NCI-H1105 treated with DMSO at 0.1 percent for 48 hours (cell line): Measurements from ENCODE around the gene GPR34.
"Not testable (repeated sequence)": the region's sequence is repeated elsewhere in the genome, so short reads cannot be mapped to it uniquely, and the experiment has no call there.

Experiments
- DNase-seq: peaks from one replicate; lab custom pipeline; 2025; lab: John Stamatoyannopoulos, UW

Gene GPR34, protein sequence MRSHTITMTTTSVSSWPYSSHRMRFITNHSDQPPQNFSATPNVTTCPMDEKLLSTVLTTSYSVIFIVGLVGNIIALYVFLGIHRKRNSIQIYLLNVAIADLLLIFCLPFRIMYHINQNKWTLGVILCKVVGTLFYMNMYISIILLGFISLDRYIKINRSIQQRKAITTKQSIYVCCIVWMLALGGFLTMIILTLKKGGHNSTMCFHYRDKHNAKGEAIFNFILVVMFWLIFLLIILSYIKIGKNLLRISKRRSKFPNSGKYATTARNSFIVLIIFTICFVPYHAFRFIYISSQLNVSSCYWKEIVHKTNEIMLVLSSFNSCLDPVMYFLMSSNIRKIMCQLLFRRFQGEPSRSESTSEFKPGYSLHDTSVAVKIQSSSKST

DNA sequence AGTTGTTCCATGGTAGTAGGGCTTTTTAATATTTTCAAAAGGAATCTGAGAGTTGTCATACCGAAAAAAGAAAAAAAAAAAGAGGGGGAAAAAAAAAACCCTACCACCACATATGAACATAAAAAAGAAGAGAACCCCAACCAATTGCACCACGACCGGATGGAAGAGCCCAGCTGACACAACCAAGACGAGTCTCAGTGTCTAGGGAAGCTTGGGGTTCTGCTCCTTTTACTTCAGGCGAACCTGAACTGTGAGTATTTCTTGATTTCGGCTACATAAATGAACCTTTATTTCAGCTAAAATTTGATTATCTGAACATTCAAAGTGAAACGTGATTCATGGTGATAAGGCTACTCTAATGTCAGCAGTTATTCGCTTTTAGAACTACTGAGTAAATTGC, at the start of gene GPR34:
GPR34 (plus strand) TSS at position 139 of the 400 bp plus-strand sequence. CDS start 6,661 bp downstream, outside the sequence.
- no peak for DNase-seq

DNA sequence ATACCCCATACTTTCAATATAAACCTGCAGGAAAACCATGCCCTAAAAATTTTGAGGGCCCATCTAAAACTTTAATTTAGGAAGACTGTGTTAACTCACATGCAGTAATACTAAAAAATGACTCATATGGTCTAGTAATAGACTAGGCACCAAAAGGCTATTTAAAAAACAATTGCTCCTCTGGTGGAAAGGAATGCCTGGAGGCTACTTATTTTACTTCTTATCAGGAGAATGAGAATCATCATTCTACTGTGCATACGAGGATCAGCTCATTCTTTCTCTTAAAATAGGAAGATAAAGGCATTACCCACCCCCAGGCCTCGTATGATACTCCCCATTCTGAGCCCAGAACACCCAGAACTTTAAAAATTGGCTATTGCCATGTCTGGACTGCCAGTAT, 42.6 kb upstream of the GPR34 start:
- not testable (repeated sequence) for DNase-seq

DNA sequence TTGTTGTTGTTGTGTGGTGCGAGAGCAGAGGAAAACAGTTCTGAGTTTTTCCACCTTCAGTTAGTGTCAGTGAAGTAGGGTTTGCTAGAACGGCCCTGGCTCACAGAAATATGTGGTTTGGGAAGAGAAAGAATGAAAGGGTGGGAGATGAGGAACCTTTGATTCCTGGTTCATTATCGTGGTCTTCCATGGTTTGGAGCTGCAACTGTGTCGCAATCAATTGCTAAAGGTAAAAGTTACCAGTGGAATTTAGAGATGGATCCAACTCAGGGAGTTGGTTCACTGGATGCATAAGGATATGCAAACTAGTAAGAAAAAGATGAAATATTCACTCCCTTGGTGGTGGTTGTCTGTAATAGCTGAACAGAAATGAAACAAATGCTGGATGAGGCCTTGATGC, 35.6 kb upstream of the GPR34 start:
- no peak for DNase-seq

DNA sequence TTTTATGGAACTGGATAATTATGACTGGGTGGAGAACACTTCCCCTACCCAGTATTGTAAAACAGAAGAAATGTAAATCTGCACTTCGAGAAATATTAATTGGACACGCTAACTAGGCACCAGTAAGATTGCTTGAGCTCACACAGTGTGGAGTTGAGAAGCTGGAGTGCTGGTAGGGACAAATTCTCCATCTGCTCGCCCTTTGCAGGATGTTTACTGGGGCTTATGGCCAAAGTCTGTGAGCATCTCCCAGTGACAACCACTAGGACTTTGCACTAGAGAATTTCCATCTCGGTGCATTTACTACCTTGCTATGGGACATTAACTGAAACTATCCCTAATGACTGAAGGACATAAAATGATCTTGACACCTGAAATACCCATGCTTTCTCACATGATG, 33.7 kb upstream of the GPR34 start:
- no peak for DNase-seq

DNA sequence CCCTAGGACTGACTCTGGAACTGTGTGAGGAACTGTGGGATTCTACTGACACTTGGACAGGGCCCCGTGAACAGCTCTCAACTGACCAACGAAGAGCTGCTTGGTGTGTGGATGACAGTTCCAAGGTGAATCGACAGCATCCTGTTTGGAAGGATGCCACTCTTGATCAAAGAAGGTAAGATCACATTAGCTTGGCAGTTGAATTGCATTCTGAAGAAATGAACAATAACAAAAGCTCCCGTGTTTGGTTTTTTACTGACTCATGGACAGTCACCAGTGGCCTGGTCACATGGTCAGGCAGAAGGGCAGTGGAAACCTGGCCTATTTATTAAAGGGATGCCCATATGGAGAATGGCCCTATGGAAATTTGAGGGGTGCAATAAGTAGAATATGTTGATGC, 33.1 kb upstream of the GPR34 start:
- DNase-seq = no peak

DNA sequence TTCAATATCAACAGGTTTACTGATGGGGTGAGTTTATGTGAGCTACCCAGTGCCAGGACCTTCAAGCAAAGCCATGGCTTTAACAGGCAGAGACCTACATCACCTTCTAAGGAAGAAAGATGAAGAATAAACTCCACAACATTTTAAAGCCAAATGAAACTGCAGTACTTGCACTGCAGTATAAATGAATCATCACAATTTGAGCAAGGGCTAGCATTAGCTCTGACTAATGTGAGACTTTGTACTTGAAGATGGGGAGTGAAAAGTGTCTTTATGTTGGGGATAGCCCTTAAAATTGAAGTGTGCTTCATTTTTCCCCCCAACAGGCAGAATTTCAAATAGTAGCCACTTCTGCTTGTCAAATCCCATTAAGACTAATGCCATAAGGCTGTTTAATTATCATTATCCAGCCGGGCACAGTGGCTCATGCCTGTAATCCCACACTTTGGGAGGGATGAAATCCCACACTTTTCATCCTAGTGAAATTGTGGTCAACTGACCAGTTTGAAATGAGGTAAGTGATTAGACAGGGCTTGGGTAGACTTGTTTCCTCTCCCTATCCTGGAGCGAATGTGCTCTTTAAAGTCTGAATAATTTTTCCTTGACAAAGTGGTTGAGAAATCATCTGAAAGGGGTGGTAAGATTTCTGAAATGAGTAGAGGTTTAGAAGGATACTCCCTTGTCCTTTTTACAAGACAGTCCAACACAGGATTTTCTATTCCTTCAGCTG, 27.2 kb upstream of the GPR34 start:
- DNase-seq = no peak

DNA sequence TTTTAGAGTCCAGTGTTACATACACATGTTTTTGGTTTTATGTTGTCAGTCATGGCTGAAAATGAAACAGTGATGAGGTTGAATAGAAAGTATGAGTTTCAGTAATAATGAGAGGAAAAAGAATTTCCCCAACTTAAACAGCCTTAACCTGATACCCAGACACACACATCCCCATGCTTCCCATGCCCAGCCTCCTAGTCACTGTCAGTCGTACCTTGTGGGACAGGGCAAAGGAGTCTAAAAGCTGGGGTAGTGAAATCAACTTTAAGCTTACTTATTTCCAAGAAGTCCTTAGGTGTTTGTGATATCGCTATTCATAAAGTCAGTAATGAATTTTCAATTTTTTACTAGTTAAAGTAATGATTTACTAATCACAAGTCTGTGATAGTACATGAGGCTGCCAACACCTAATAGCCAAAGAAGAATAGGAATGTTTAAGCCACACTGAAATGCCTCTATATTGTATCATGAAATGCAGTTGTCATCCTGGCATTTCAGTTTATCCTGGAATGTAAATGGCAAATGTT, 24.3 kb upstream of the GPR34 start:
- DNase-seq = no peak

DNA sequence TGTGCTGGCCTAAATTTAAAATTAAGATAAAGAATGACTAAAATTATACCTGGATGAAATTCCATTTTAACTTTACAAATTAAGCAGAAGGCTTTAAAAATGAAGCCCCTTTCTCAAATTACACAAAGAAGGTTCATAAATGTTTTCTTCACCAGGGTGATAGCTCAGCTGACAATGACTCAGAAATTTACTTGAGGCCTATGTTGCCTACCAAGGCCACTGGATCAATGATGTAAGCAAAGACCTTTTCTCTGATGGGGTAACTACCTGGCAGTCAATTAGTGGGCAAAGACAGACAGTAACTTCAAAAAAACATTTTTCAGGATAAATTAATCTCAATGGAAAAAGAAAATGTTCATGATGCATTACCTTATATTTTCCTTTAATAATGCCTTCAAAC, 23.9 kb upstream of the GPR34 start:
- no peak for DNase-seq

DNA sequence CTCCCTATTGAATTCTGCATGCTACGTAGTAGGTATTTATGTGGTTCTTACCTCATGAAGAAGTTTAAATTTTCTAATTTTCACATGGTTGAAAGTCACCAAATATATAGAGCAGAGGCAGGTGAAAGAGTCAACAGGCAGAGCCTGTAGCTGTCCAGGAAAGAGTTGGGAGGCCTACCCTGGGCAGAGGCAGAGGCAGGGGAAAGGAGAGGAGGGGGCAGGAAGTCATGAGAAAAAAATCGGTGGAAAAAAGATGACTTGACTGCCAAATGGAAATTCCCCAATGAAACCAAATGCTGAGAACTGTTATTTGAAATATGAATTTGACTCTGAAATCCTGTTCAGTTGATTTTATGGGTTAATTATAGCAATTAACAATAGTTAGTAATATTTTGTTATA, 23.1 kb upstream of the GPR34 start:
- no peak for DNase-seq

DNA sequence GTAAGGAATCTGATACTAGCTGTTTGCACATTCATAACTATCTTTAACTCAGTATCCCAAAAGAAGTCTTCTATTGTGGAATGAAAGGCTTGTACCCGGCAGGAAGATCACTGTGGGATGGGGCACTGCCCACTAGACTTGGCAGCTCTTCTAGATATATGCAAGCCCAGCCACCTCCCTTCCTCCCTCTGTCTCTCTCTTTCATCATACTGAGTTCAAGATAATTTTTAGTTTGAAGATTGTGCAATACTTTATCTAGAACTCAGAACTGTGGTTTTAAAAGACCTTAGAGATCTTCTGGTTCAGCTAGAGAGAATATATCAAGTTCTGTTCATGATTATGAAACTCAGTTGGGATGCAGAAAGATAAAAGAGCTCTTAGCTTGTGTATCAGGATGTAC, 22.5 kb upstream of the GPR34 start:
- no peak for DNase-seq

DNA sequence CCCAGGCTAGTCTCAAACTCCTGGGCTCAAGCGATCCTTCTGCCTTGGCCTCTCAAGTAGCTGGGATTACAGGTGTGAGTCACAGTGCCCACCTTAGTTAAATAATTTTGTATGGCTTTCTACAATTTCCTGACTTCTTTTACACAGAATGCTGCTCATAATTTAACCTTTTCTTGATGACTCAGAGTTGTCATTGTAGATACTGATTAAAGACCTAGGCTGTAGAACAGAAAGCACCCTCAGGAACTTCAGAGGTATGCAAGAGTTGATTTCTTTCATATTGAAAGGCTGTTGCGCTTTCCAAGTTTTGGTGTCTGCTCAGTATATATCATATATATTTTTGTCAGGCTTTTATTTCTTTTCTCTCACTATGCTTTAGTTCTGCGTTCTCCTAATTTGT, 21.1 kb upstream of the GPR34 start:
- no peak for DNase-seq

DNA sequence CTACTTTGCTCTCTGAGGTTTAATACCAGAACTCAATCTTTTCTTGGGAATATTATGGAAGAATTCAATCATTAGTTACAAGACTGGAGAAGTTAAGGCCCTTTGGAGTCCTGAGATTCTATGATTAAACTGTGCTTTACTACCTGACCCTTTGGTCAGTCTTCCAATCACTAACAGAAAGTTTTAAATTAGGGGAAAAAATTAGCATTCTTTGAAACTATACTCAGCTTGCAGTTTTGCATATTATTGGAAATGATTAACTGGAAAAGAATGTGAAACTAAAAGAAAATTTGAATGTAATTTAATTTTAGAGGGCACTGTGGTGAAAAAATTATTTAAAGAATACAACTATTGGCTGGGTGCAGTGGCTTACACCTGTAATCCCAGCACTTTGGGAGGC, 18.7 kb upstream of the GPR34 start:
- no peak for DNase-seq

DNA sequence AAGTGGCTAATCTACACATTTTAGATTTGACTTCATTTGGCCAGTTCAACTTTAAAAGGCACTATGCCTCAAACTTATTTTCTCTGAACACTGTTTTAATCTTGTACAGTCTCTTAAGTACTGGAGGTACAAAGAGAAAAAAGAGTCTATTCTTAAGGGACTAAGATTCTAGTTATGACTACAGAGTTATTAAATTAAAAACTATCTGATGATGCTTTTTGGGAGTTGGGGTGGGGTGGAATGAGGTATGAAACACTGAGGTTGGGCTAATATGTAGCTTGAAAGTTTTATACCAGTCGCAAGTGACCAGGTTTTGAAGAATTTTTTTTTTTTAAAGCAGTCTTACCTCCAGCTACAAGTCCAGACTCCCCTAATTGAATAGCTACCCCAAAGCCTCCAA, 17.7 kb upstream of the GPR34 start:
- no peak for DNase-seq

DNA sequence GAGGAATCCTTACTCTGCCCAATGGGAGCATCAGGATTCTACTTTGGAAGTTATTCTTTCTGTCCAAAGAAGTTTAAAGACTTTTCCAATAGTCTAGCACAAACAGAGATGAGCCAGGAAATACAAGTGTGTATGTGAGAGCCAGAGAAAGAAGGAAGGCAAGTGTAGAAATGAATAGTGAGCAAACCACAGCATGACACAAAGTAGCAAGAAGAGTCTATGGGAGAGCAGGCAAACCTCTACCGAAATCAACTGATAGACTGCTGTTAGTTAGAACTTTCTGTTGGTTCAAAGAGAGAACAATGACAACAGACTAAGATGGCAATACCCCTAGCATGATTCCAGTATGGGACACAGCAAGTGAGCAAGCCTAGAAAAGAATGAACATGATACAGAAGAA, 16.1 kb upstream of the GPR34 start:
- DNase-seq = no peak

DNA sequence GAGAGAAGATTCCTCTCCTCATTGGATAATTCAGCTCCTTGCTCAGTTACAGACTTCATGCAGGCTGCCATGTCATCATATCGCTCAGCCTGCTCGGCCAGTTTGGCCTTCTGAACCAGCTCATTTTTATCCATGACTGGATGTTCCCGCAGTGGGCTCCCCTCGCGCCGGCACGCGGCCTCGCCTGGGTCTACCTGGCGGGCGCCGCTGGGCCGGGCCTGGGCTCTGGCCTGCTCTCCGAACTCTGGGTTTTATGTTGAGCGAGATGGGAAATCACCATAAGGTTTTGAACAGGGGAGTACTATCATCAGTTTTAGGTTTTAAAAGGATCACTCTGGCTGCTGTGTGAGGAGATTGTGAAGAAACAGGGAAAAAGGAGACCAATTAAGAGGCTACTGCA, 12.4 kb upstream of the GPR34 start:
- DNase-seq = not testable (repeated sequence)

DNA sequence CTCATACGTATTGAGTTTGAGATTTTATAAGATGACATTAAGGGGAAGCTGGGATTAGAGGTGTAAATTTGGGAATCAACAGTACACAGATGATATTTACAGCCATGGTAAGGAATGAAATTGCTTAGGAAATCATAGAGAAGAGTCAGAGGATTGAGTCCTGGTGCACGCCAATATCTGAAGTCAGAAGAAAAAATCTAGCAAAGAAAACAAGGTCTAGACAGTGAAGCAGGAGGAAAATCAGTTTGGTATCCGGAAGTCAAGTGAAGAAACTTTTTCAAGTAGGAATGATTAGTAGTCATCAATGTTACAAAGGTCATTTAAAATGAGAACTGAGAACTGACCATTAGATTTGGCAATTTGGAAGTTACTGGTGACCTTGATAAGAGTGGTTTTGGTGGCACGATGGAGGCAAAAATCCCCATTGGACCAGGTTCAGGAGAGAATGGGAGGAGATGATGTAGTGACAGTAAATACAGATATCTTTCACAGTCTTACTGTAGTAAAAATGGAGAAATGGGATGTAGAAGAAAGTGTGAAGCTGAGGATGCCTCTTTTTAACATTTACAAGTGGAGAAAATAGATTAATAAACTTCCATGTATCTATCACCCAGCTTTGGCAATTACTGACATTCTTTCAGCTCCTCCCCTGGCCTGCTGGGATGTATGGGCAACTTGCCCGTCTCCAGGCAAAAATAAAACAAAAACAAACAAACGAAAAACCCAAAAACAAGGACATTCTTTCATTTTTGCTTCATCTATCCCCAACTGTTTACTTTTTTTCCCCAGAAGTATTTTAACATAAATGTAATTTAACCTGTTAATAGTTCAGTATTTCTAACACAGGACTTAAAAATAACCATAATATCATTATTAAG, 11.4 kb upstream of the GPR34 start:
- DNase-seq = no peak

DNA sequence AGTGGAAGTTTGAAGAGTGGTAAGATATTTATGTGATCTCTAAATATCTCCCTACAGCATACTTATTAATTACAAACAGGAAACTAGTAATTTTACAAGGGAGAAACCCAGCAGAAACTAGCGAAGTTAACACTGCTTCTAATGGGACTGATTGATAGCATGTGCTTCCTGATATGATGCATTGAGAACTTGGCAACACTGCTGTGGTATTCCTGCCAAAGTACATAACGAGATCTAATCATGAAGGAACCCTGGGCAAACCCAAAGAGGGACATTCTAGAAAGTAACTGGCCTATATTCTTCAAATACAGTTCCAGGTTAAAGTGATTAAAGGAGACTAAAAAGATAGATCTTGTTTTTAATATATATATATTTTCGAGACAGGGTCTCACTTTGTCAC, 4.6 kb upstream of the GPR34 start:
- DNase-seq = no peak

DNA sequence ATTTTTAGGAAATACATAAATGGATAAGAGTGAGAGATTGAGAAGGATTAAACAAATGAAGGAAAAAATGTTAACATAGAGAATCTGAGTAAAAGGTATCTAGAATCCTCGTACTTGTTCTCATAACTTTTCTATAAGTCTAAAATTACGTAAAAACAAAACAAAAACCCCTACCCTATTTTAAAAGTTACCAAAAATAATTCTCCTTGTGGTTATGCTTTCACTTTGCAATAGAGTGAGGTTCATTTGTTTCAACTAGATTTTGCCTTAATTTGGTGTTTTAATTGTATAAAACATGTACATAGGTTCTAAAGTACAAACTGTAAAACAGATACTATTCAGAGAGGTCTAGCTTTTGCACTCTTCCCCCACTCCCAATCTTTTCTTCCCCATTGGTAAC, 3.8 kb upstream of the GPR34 start:
- no peak for DNase-seq

DNA sequence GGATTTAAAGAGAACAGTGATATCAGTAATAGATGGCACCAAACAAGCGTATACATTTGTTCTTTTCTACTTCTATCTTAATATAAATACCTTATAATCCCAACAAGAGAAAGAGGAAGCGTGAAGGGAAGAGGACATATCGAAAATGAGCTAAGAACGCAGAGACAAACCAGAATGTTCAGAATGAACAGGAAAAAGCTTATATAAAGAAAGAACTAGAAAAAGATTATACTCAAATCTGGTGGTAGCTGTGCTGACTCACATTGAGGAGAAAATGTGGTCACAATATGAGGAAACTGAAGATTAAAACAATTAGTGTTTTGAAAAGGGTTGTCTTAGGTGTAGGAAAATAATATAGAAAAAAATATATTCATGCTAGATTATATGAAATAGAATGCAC, 2.0 kb upstream of the GPR34 start:
- no peak for DNase-seq

DNA sequence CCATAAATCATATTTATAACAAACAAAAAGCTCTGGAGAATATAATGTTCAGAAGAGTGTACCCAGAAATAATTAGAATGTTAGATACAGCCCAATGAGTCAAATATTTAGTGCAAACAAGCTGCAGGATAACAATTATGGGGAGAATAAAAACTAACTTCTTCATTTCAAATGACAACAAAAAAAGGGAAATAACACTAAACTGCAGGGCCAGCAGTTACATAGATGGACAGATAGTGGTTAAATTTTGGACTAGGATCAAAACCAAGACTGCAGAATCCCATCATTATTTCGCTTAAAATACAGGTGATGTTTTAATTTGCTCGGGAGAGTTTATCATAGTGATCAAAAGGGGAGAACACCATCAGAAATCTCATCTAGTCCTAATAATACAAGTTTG, 617 bp upstream of the GPR34 start:
- DNase-seq = no peak

DNA sequence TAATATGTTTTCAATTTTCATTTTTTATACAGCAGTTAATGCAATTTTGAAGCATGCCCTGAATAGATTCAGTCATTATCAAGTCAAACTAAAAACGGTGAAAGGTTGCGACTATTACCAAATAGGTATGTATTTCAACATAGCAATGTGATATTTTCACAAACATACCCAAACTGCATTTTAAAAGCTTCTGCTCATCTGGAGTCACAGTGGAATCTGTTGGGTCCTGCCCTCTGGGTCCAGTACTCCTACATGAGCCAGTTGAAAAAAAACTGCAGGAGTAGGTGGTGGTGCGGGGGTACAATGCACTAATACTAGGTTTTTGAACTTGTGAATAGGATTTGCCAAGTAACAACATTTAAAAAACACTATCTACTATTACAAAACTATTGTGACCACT, 938 bp downstream of the GPR34 start:
- no peak for DNase-seq

DNA sequence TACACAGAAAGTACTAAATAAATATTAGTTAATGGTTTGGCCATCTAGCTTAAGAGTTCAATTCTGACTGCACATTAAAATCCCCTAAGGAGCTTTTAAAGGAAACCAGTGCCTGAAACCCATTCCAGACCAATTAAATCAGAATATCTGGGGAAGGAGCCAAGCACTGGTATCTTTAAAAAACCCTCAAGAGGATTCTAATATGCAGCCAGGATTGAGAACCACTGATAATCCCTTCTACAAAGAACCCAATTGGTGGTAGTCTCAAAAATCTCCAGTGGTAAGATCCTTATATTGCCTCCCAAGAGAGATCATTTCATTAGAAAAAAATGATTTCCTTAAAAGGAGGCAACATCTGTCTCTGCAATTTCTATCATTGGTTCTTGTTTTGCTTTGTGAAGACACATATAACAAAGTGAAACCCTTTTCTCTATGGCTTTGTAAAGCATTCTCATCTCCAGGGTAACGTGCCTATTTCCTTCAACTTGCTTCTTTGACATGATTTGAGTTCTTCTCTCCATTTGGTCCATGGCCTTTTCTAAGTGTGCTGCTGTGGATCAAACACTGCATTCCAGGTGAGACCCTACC, 3.5 kb downstream of the GPR34 start:
- no peak for DNase-seq
